Head of caudate nucleus (tissue), 42 donors: ENCODE data around the gene SRGAP1.
"Not testable (repeated sequence)": the region's sequence is repeated elsewhere in the genome, so short reads cannot be mapped to it uniquely, and the experiment has no call there.

ENCODE experiments used
- DNase-seq, 42 donors: peaks; one replicate each; pipeline versions ENCODE4 v3.0.0 to v3.0.0-alpha.2; 2020 to 2021; ENCODE audit warnings: mixed read lengths in 7 of 42
- intact Hi-C: fragments of 100-400 bp; cut with DNase I; formaldehyde crosslinking; loops from one replicate; pipeline ENCODE4 v1.15.0; 2022

The SRGAP1 gene

DNA sequence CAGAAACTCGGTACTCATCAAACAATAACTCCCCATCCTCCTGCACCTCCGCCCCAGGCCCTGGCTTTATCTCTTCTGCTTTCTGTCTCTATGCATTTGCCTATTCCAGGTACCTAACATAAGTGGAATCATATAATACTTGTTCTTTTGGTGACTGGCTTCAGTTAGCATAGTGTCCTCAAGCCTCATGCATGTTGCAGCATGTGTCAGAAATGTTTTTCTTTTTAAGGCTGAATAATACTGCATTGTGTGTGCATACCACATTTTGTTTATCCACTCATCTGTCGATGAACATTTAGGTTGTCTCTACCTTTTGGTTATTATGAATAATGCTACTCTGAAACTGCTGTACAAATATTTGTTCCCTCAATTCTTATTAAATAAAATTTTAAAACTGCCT is 260.5 kb downstream of the SRGAP1 start:
- intact Hi-C loops: no loop called here
- no peak for DNase-seq

- intact Hi-C loops: no loop called here
- no peak for DNase-seq
Measured at GRCh38 chr12:64107776-64108175, 263.3 kb downstream of the SRGAP1 start.

DNA sequence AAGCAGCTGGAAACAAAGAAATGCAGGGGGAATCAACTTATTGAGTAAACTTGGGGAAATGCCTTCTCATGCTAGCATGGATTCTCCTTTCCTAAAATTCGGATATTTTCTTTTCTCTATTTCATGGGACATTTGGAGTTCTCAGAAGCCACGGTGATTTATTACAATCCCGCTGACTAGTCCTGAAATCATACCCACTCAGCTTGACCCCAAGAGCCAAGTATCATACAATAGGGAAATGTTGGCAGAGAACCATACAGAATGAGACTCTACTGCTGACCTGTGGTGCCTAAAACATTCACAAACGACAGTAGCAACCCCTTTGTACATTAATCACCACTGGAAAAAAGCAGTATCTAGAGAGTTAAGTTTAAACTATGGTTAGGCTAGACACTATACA is 265.2 kb downstream of the SRGAP1 start:
- intact Hi-C loops: no loop called here

GRCh38 chr12:64110864-64111263 is 266.4 kb downstream of the SRGAP1 start:
- no peak for DNase-seq
- intact Hi-C loops: no loop called here

More for the DNA sequence above, 265.2 kb downstream of the SRGAP1 start:
- DNase-seq: no peak

- intact Hi-C loops: no loop called here
- DNase-seq: no peak
Measured at GRCh38 chr12:64116969-64117368, 272.5 kb downstream of the SRGAP1 start.

- DNase-seq: no peak
- intact Hi-C loops: no loop called here
Measured at GRCh38 chr12:64120568-64120967, 276.1 kb downstream of the SRGAP1 start.

GRCh38 chr12:64121086-64121485 is 276.6 kb downstream of the SRGAP1 start:
- DNase-seq: peak in 25 of 42 donors; percentile 9 to 70 (median 35)
- intact Hi-C loops: not testable (repeated sequence)

DNA sequence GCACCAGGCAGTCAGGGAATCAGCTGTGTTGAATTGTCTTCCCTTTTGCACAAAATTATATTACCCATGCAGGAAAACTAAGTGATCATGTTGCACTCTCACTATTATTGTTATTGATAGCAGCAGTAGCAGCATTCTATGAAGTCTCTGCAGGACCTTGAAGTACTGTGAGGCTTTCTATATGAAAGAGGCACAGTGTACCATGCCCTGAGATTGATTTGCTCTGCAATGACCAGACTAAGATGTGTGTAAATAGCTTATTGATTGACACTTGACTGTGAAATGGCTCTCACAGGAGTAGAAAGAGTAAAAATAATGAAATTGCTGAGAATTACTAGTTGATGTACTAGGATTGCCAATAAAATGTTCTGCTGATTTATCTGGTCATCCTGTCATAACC is 277.7 kb downstream of the SRGAP1 start:
- intact Hi-C loops: no loop called here
- DNase-seq: no peak

DNA sequence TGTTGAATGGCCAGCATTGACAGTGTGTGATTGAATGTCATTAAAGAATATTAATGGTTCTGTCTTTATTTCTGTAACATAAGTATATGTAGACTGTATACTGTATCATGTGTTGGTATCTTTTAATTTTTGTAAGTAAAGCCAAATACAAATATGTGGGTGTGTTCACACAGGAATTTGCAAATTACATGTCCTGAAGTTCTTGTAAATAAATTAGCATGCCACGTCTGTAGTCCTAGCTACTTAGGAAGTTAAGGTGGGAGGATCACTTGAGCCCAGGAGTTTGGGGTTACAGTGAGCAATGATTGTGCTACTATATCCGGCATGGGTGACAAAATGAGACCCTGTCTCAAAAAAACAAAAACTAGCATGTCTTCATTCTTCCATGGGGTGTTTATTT is 278.5 kb downstream of the SRGAP1 start:
- DNase-seq: no peak
- intact Hi-C loops: no loop called here

DNA sequence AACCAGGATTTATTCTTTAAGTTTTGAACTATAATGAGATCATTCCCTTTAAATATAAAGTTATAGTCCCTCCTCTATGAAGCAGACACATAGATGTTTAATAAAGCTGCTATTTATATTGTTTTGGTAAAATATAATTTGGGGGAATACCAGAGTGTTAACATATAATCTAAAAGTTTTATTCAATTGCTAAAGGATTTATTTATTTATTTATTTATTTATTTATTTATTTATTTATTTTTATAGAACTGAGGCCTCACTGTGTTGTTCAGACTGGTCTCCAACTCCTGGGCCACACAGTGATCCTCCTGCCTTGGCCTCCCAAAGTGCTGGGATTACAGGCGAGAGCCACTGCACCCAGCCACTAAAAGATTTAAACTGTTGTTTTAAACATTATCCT is 278.9 kb downstream of the SRGAP1 start:
- intact Hi-C loops: no loop called here
- no peak for DNase-seq

GRCh38 chr12:64124511-64125197 is 280.2 kb downstream of the SRGAP1 start:
- intact Hi-C loops: no loop called here
- no peak for DNase-seq

- intact Hi-C loops: no loop called here
- no peak for DNase-seq
Measured at GRCh38 chr12:64125913-64126312, 281.4 kb downstream of the SRGAP1 start.

DNA sequence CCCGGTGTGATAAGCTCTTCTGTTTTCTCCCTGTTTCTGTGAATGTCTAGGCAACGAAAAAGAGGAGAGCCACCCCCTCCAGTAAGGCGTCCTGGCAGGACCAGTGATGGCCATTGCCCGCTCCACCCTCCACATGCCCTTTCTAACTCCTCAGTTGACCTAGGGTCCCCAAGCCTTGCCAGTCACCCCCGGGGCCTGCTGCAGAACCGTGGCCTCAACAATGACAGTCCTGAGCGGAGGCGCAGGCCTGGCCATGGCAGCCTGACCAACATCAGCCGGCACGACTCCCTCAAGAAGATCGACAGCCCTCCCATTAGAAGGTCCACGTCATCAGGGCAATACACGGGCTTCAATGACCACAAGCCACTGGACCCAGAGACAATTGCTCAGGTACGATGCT is 283.3 kb downstream of the SRGAP1 start:
- DNase-seq: no peak
- intact Hi-C loops: no loop called here

GRCh38 chr12:64128366-64128765 is 283.9 kb downstream of the SRGAP1 start:
- intact Hi-C loops: no loop called here
- DNase-seq: no peak

- intact Hi-C loops, DNase-seq: not testable (repeated sequence)
Measured at GRCh38 chr12:64130476-64130875, 286.0 kb downstream of the SRGAP1 start.

GRCh38 chr12:64131456-64131855 is 287.0 kb downstream of the SRGAP1 start:
- intact Hi-C loops: not testable (repeated sequence)

GRCh38 chr12:64132672-64133071 is 288.2 kb downstream of the SRGAP1 start:
- intact Hi-C loops, DNase-seq: not testable (repeated sequence)

More at GRCh38 chr12:64131456-64131855, 287.0 kb downstream of the SRGAP1 start:
- not testable (repeated sequence) for DNase-seq

DNA sequence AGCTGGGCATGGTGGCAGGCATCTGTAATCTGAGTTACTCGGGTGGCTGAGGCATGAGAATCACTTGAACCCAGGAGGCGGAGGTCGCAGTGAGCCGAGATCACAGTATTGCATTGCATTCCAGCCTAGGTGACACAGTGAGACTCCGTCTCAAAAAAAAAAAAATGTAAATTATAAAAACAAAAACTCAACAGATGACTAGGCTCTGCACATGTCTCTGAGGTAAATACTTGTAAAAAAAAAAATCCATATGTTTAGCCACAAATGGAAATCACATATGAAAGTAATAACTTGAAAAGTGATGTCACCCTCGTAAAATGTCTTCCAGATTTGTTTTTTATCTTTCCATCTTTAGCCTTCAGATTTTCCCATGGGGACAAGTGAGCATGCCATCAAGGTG is 292.6 kb downstream of the SRGAP1 start:
- no peak for DNase-seq

GRCh38 chr12:64139021-64139420 is 294.5 kb downstream of the SRGAP1 start:
- intact Hi-C loops: no loop called here
- DNase-seq: no peak

More for the DNA sequence above, 292.6 kb downstream of the SRGAP1 start:
- intact Hi-C loops: no loop called here

DNA sequence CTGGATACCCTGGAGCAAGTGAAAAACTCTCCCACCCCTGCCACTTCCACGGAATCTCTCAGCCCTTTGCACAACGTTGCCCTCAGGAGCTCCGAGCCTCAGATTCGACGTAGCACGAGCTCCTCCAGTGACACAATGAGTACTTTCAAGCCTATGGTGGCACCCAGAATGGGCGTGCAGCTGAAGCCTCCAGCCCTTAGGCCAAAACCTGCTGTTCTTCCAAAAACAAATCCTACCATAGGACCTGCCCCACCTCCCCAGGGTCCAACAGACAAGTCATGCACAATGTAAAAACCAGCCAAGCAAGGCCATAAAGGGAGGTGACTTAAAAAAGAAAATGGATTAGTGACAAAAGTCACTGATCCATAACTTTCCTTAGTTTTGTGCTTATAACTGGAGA is 297.9 kb downstream of the SRGAP1 start:
- intact Hi-C loops: no loop called here
- DNase-seq: no peak

DNA sequence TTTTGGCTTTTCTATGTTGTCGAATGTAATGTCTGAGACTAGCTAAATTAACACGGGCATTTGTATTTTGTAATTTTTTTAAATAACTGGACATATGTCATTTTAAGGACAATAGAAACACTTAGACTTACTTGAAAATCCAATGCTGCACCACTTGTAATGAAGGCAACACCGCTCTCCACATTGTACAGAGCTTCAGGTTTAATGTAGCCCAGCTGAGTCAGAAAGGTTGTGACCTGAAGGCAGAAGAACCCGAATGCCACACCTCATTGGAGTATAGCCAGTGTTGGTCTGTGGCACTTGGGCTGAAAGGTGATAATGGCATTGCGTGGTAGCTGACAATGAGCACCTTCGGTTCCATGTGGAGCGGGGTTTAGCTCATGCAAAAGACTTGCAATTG is 298.3 kb downstream of the SRGAP1 start:
- no peak for DNase-seq
- intact Hi-C loops: no loop called here
